T47D (cell line): ENCODE results near the gene CLEC4G.

Source experiments
- DNase-seq, 2 experiments: peaks; one replicate each; pipeline versions ENCODE4 v3.0.0 to v3.0.0-alpha.2; 2011 to 2012; ENCODE audit warnings: low read depth in 1 of 2, low spot score in 1 of 2
- JUND ChIP-seq: IDR thresholded peaks from 2 replicates; pipeline ENCODE4 v1.6.1; 2012; ENCODE audit warnings: low read depth
- in situ Hi-C: cut with HindIII; loops from 2 replicates; pipeline ENCODE4 v1.10.0; 2016; ENCODE audit warnings: low sequenced_read_pairs, low pct_unique_long_range_greater_than_20kb

Gene CLEC4G

GRCh38 chr19:7679771-7680605 lies 51.9 kb downstream of the CLEC4G start:
- in situ Hi-C loops: no loop called here
- DNase-seq: no peak
- no peak for TF ChIP-seq JUND

- peak; percentile 51 to 72 for DNase-seq
- no peak for TF ChIP-seq JUND
- in situ Hi-C loops: no loop called here
Observed at GRCh38 chr19:7678971-7679751, 52.7 kb downstream of the CLEC4G start.
